ENCODE results near the gene PHF11. TPM values are rescaled to one million over a fixed set of nuclear protein-coding genes. Genes with fewer than 3 reads are reported as not detected.

The PHF11 gene
- total RNA-seq, 4 donors from 2014 or later = 26.1 to 86.5 (median 35.3) TPM

DNA sequence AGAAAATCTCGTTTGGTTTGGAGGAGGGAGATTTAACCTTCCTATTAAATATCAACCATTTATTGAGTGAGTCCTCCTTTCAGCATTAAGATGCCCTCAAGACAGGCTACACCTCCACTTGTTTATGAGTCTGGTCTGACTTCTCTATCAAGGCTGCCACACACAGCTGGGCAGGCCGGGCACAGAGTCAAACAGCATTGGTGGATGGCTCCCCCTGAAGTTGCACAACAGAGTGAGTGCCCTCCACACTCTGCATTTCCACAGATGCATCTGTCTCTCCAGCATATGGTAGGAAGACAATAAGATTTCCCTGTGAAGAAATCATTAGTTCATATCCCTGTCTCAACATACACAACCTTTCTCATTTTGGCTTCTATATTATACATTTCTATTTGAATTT lies 31.4 kb downstream of the PHF11 start:
- Histone ChIP-seq H3K27ac (no peak overlapping the region), H3K4me3 (no peak overlapping the region), H3K9me3 (no peaks in the 10 kb centered on the region), H3K4me1 (no peaks in the 10 kb centered on the region), H3K36me3 (peaks cover 55% of the 10 kb centered on the region), H3K27me3 (no peaks in the 10 kb centered on the region)
- no peak for TF ChIP-seq POLR2AphosphoS5 (IDR thresholded peaks at IDR 0.05)
- TF ChIP-seq POLR2A (IDR thresholded peaks at IDR 0.05) = no peak
- TF ChIP-seq, protein P1, sequence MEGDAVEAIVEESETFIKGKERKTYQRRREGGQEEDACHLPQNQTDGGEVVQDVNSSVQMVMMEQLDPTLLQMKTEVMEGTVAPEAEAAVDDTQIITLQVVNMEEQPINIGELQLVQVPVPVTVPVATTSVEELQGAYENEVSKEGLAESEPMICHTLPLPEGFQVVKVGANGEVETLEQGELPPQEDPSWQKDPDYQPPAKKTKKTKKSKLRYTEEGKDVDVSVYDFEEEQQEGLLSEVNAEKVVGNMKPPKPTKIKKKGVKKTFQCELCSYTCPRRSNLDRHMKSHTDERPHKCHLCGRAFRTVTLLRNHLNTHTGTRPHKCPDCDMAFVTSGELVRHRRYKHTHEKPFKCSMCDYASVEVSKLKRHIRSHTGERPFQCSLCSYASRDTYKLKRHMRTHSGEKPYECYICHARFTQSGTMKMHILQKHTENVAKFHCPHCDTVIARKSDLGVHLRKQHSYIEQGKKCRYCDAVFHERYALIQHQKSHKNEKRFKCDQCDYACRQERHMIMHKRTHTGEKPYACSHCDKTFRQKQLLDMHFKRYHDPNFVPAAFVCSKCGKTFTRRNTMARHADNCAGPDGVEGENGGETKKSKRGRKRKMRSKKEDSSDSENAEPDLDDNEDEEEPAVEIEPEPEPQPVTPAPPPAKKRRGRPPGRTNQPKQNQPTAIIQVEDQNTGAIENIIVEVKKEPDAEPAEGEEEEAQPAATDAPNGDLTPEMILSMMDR (IDR thresholded peaks at IDR 0.05) = no peak
- no peak for TF ChIP-seq EP300 (IDR thresholded peaks at IDR 0.05)
- DNase-seq (ENCODE audit: low spot score in 2 of 2) = no peak
- 53% methylated on average over 2 of the region's 2 CpGs for WGBS

DNA sequence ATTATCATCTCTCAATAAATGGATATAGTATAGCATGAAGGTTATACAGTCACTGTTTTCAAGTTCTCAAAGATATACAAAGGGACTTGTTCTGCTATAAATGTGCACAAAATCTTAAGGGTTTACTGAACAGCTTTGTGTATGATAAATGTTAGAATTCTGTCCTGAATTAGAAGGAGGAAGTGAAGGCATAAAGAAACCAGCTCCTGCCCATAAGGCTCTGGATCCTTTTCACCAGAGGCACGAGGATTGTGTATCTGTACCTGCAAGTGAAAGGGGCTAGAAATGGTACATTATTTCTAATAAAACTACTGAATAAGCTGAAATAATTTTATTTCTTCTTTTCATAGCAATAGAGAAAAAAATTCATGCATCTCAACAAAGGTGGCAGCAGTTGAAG lies 32.4 kb downstream of the PHF11 start:
- Histone ChIP-seq H3K27me3 (no peaks in the 10 kb centered on the region), H3K36me3 (peaks cover 47% of the 10 kb centered on the region), H3K27ac (no peak overlapping the region), H3K4me1 (no peaks in the 10 kb centered on the region), H3K4me3 (no peak overlapping the region), H3K9me3 (no peaks in the 10 kb centered on the region)
- TF ChIP-seq, protein P1 (IDR thresholded peaks at IDR 0.05) = no peak
- no peak for TF ChIP-seq POLR2AphosphoS5 (IDR thresholded peaks at IDR 0.05)
- TF ChIP-seq POLR2A (IDR thresholded peaks at IDR 0.05) = no peak
- no peak for TF ChIP-seq EP300 (IDR thresholded peaks at IDR 0.05)
- 67% methylated on average over 1 of the region's 1 CpG for WGBS
- no peak for DNase-seq (ENCODE audit: low spot score in 2 of 2)

DNA sequence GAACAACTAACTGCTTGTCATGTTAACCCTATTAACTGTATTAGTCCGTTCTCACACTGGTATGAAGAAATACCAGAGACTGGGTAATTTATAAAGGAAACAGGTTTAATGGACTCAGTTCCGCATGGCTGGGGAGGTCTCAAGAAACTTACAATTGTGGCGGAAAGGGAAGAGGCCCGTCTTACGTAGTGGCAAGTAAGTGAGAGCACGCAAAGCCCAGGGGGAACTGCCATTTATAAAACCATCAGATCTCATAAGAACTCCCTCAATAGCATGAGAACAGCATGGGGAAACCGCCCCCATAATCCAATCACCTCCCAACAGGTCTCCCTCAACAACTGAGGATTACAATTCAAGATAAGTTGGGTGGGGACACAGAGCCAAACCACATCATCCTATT lies 34.7 kb downstream of the PHF11 start:
- Histone ChIP-seq H3K36me3 (peaks cover 45% of the 10 kb centered on the region), H3K4me3 (no peak overlapping the region), H3K27ac (no peak overlapping the region), H3K4me1 (no peaks in the 10 kb centered on the region), H3K9me3 (no peaks in the 10 kb centered on the region), H3K27me3 (no peaks in the 10 kb centered on the region)
- TF ChIP-seq, protein P1 (IDR thresholded peaks at IDR 0.05) = no peak
- TF ChIP-seq POLR2A (IDR thresholded peaks at IDR 0.05) (no peak), EP300 (IDR thresholded peaks at IDR 0.05) (no peak), POLR2AphosphoS5 (IDR thresholded peaks at IDR 0.05) (no peak)
- DNase-seq (ENCODE audit: low spot score in 2 of 2) = no peak
- 88% methylated on average over 7 of the region's 7 CpGs for WGBS

DNA sequence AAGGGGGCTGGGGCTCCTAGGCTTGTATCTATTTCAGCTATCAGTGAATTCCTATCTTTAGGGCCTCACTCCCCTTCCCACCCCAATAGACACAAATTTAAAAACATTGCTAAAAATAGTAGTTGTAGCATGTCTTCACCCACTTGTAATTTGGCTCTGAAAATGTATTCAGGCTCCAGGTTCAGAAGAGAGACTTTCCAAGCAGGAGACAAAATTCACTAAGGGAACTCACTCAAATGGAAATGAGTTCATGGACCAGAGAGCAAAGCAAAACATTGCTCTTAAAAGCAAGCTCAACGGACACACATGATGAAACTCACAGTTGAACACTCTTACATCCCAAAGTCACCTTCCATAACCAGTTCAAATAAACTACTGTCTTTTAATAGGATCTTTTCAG lies 36.8 kb downstream of the PHF11 start:
- H3K36me3 ChIP-seq = peaks cover 28% of the 10 kb centered on the region
- no peak overlapping the region for H3K4me3 ChIP-seq
- 84% methylated on average over 1 of the region's 1 CpG for WGBS
- no peak overlapping the region for H3K27ac ChIP-seq
- H3K9me3 ChIP-seq = no peaks in the 10 kb centered on the region
- no peak for DNase-seq (ENCODE audit: low spot score in 2 of 2)
- TF ChIP-seq POLR2A (IDR thresholded peaks at IDR 0.05) = no peak
- no peak for TF ChIP-seq POLR2AphosphoS5 (IDR thresholded peaks at IDR 0.05)
- TF ChIP-seq, protein P1 (IDR thresholded peaks at IDR 0.05) = no peak
- TF ChIP-seq EP300 (IDR thresholded peaks at IDR 0.05) = no peak
- no peaks in the 10 kb centered on the region for H3K27me3 ChIP-seq
- no peaks in the 10 kb centered on the region for H3K4me1 ChIP-seq

DNA sequence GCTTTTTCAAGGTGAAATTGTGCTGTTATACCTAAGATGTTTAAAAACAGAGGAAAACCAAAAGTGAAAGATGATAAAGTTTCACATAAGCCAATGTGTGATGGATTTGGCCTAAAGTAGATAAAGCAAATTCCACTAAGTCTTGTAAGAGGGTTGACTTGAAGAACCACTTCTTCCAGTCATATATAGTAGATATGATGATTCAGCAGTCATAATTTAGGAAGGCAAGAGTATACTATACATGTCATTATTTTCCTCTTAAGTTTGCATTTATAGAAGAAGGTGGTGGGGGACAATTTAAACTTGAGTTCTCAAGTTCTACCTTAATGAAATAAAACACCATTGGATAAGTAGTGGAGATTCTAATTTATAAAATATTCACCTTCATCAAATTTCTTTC lies 37.3 kb downstream of the PHF11 start:
- TF ChIP-seq, protein P1 (IDR thresholded peaks at IDR 0.05) = no peak
- TF ChIP-seq POLR2AphosphoS5 (IDR thresholded peaks at IDR 0.05) = no peak
- no peak for TF ChIP-seq POLR2A (IDR thresholded peaks at IDR 0.05)
- no peak for TF ChIP-seq EP300 (IDR thresholded peaks at IDR 0.05)
- peaks cover 24% of the 10 kb centered on the region for H3K36me3 ChIP-seq
- H3K27me3 ChIP-seq = no peaks in the 10 kb centered on the region
- no peak for DNase-seq (ENCODE audit: low spot score in 2 of 2)
- H3K27ac ChIP-seq = no peak overlapping the region
- H3K9me3 ChIP-seq = no peaks in the 10 kb centered on the region
- no peak overlapping the region for H3K4me3 ChIP-seq
- H3K4me1 ChIP-seq = no peaks in the 10 kb centered on the region

All from suprapubic skin (tissue), 4 donors.